Body of pancreas (tissue), 4 donors: ENCODE data around the gene RBM19. TPM values are rescaled to one million over a fixed set of nuclear protein-coding genes. Genes with fewer than 3 reads are reported as not detected.

Experiments used
- ATAC-seq: fragments of 150-250 bp; one replicate; pipeline ENCODE4 v1.9.1; 2016
- DNase-seq, 4 donors: peaks; one replicate each; pipeline ENCODE4 v3.0.0-alpha.2; 2019
- H3K27ac ChIP-seq, 4 donors: fragments of 200-600 bp; sonication (generic); 1 replicate in 3 of 4; 2 replicates in 1 of 4; pipeline versions ENCODE4 v1.5.1 to v1.6.1; 2016 to 2019; ENCODE audit warnings: mild to moderate bottlenecking in 1 of 4, mixed read lengths in 1 of 4, moderate library complexity in 1 of 4
- H3K27me3 ChIP-seq, 2 donors: fragments of 200-600 bp; sonication (generic); one replicate each; pipeline ENCODE4 v1.6.0; 2016; ENCODE audit warnings: mild to moderate bottlenecking in 1 of 2
- H3K36me3 ChIP-seq, 2 donors: fragments of 200-600 bp; sonication (generic); replicated peaks in 1 of 2; 2 replicates each; pipeline ENCODE4 v1.5.1; 2016; ENCODE audit warnings: low read depth in 2 of 2; ENCODE audit not compliant: insufficient read depth in 1 of 2
- H3K4me1 ChIP-seq: fragments of 200-600 bp; sonication (generic); one replicate; pipeline ENCODE4 v1.6.0; 2016
- H3K4me3 ChIP-seq, 2 donors: fragments of 200-600 bp; sonication (generic); 1 replicate in 1 of 2; 2 replicates in 1 of 2; pipeline ENCODE4 v1.5.1; 2016 to 2019
- H3K9me3 ChIP-seq, 3 donors: fragments of 200-600 bp; sonication (generic); 1 replicate in 2 of 3; 2 replicates in 1 of 3; pipeline ENCODE4 v1.5.1; 2016
- POLR2A ChIP-seq, 3 donors: fragments of 450-650 bp; IDR thresholded peaks; one replicate each; pipeline ENCODE4 v1.6.1; 2016; ENCODE audit warnings: antibody characterized with exemption in 3 of 3, mild to moderate bottlenecking in 2 of 3
- WGBS, 2 donors: methylation state at CpG; one replicate each; pipeline ENCODE4 v1.1.5; 2017; 5-methylcytosine and 5-hydroxymethylcytosine counted together
- intact Hi-C: fragments of 100-400 bp; cut with DNase I; formaldehyde crosslinking; loops from one replicate; pipeline ENCODE4 v1.15.1; 2023
- total RNA-seq, 2 donors: library from RNA; depleted of rRNA; stranded (reverse); fragments of >200 nt; gene quantifications; one replicate each; pipeline ENCODE4 v1.1.0, GENCODE V29; 2016
- TF ChIP-seq, protein P1 (sequence below), 7 experiments: fragments of 450-650 bp in 4 of 7; fragments of 200-600 bp in 3 of 7; sonication (generic) in 3 of 7; IDR thresholded peaks; one replicate each; pipeline ENCODE4 v1.5.1; 2016 to 2019; ENCODE audit warnings: antibody characterized with exemption in 7 of 7

The RBM19 gene
- total RNA-seq, 2 donors from 2014 or later = 18.4 to 36.3 TPM

DNA sequence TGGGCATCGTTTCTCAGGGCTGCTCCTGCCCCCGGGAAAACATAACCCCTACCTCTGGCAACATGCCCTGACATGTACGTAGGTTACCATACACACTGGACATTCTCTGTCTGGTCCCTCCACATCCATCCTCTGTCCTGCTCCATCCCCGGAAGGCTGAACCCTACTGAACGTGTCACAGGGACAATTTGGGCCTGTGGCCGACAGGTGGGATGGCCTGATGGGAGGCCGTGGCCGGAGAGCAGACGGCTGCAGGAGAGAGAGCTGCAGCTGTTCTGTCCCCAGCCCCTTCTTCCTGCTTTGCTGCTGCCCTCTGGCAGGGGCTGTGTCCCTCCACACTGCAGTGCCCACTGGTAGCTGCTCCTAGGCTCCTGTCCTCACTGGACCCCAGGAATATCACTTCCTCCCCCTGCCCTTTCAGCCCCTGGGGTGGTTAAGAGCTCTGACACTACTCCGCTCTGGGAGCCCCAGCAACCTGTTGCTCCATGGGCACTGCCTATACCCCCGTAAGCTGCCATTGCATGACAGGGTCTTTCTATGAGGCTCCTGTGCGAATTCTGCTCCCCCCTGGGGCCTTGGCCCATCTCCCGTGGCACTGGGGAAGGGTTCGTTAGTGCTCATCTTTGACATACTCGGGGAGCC lies 125.6 kb downstream of the RBM19 start:
- Histone ChIP-seq H3K9me3 (no peaks in the 10 kb centered on the region), H3K4me1 (no peaks in the 10 kb centered on the region), H3K36me3 (no peaks in the 10 kb centered on the region), H3K27ac (no peak overlapping the region), H3K4me3 (no peak overlapping the region), H3K27me3 (no peaks in the 10 kb centered on the region)
- 83 to 89% methylated on average over 8 to 15 of the region's 15 CpGs for WGBS, 2 donors
- intact Hi-C loops = no loop called here
- TF ChIP-seq, protein P1, sequence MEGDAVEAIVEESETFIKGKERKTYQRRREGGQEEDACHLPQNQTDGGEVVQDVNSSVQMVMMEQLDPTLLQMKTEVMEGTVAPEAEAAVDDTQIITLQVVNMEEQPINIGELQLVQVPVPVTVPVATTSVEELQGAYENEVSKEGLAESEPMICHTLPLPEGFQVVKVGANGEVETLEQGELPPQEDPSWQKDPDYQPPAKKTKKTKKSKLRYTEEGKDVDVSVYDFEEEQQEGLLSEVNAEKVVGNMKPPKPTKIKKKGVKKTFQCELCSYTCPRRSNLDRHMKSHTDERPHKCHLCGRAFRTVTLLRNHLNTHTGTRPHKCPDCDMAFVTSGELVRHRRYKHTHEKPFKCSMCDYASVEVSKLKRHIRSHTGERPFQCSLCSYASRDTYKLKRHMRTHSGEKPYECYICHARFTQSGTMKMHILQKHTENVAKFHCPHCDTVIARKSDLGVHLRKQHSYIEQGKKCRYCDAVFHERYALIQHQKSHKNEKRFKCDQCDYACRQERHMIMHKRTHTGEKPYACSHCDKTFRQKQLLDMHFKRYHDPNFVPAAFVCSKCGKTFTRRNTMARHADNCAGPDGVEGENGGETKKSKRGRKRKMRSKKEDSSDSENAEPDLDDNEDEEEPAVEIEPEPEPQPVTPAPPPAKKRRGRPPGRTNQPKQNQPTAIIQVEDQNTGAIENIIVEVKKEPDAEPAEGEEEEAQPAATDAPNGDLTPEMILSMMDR (IDR thresholded peaks at IDR 0.05) = no peak
- TF ChIP-seq POLR2A (IDR thresholded peaks at IDR 0.05) = no peak
- DNase-seq (no peak), ATAC-seq (no peak)

DNA sequence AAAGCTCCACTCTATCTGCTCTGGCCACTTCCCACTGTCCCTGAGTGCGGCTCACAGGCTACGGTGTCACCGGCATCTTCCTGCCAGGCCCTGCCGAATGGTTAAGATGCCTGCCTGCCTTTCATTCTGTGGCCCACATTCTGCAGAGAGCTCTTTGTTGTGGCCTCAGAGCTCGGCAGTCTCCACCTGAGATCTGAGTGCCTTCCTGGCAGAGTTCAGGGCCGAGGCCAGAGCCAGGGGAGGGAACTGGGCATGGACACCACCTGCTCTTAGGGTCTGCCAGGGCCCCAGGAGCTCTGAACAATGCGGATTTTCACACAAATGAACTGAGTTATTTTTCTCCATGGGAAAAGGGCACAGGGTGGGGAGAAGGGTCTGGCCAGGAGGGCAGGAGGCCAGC lies 127.2 kb downstream of the RBM19 start:
- H3K4me3 ChIP-seq = no peak overlapping the region
- intact Hi-C loops = no loop called here
- H3K4me1 ChIP-seq = no peaks in the 10 kb centered on the region
- no peaks in the 10 kb centered on the region for H3K9me3 ChIP-seq
- ATAC-seq (no peak), DNase-seq (no peak)
- TF ChIP-seq POLR2A (IDR thresholded peaks at IDR 0.05) = no peak
- TF ChIP-seq, protein P1 (IDR thresholded peaks at IDR 0.05) = no peak
- H3K36me3 ChIP-seq = no peaks in the 10 kb centered on the region
- no peak overlapping the region for H3K27ac ChIP-seq
- 77 to 97% methylated on average over 5 to 7 of the region's 7 CpGs for WGBS, 2 donors
- no peaks in the 10 kb centered on the region for H3K27me3 ChIP-seq

DNA sequence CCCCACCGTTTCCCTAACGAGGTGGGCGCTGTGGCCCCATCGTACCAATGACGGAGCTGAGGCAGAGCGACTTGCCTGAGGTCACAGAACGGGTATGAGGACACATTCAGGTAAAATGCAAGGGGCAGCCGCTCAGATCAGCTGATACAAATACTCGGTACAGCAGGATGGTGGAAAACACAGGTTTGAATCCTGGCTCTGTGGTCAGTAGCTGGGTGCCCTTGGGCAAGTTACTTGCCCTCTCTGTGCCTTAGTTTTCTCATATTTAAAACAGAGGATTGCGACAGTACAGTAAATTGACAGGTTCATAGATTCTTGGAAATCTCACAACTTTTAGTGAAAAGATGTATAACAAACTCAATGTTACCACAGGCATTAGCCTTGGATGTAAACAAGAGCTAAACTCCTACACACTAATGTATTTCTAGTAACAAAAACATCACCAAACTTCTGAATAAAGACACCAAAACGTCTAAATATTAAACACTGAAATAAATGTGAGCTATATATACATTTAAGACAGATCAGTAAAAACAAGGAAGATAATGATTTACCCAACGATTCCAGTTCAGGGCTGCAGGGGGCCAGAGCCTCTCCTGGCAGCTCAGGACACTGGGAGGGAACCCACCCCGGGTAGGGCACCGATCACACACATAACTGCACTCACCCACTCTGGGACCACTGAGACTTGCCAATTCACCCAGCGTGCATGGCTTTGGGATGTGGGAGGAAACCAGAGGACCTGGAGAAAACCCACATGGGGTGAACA lies 128.4 kb downstream of the RBM19 start:
- H3K9me3 ChIP-seq = no peaks in the 10 kb centered on the region
- WGBS, 2 donors = 76 to 77% methylated on average over 15 of the region's 15 CpGs
- intact Hi-C loops = no loop called here
- H3K36me3 ChIP-seq = no peaks in the 10 kb centered on the region
- no peak overlapping the region for H3K27ac ChIP-seq
- no peak overlapping the region for H3K4me3 ChIP-seq
- TF ChIP-seq POLR2A (IDR thresholded peaks at IDR 0.05) = no peak
- TF ChIP-seq, protein P1 (IDR thresholded peaks at IDR 0.05) = no peak
- no peaks in the 10 kb centered on the region for H3K4me1 ChIP-seq
- no peak for DNase-seq
- no peaks in the 10 kb centered on the region for H3K27me3 ChIP-seq
- no peak for ATAC-seq

DNA sequence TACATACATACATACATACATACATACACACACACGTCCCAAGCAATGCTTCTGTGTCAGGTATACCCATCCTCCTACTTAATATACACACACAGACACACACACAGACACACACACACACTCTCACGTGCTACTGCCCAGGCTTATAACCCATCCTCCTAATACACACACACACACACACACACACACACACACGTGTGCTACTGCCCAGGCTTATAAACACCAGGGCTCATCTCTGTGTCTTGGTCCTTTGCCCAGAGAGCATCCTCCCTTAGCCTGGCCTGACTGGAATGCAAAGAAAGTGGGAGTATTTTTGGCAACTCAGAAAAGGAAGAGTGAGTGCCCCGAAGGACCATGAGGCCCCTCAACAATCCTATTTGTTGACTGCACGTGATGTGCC lies 129.0 kb downstream of the RBM19 start:
- Histone ChIP-seq H3K27me3 (no peaks in the 10 kb centered on the region), H3K9me3 (no peaks in the 10 kb centered on the region), H3K4me1 (no peaks in the 10 kb centered on the region), H3K27ac (no peak overlapping the region), H3K4me3 (no peak overlapping the region), H3K36me3 (no peaks in the 10 kb centered on the region)
- intact Hi-C loops = no loop called here
- no peak for TF ChIP-seq POLR2A (IDR thresholded peaks at IDR 0.05)
- TF ChIP-seq, protein P1 (IDR thresholded peaks at IDR 0.05) = no peak
- ATAC-seq = no peak
- WGBS, 2 donors = 64 to 76% methylated on average over 4 to 5 of the region's 5 CpGs
- DNase-seq = no peak
